OCI-LY7 (cell line): Measurements from ENCODE around the gene DUOXA1. TPM values are rescaled to one million over a fixed set of nuclear protein-coding genes. Genes with fewer than 3 reads are reported as not detected.

ENCODE experiments used
- BruUV-seq: library from RNA; stranded (reverse); fragments of 400-500 nt; replicated peaks from 2 replicates; lab custom pipeline; 2021; lab: Mats Ljungman, UMichigan
- CTCF ChIA-PET: fragments of 300-600 bp; sonication (Branson Sonifier 250); formaldehyde crosslinking; loops from one replicate; lab custom pipeline; 2022; ENCODE audit warnings: antibody characterized with exemption; ENCODE audit not compliant: unreplicated experiment; lab: Charles Lee
- POLR2A ChIA-PET: fragments of 300-600 bp; sonication (Branson Sonifier 250); formaldehyde crosslinking; loops from one replicate; lab custom pipeline; 2022; ENCODE audit warnings: antibody characterized with exemption; lab: Charles Lee
- DNase-seq: peaks from one replicate; pipeline ENCODE4 v3.0.0-alpha.2; 2015; ENCODE audit warnings: low spot score
- H2AFZ ChIP-seq: fragments of 200-600 bp; sonication (generic), shearing (Covaris generic); 2 replicates; pipeline ENCODE4 v1.6.1; 2014; ENCODE audit warnings: mild to moderate bottlenecking, antibody characterized with exemption, low read length, moderate library complexity
- H3K27ac ChIP-seq: fragments of 200-600 bp; sonication (generic); 2 replicates; pipeline ENCODE4 v1.5.1; 2014; ENCODE audit warnings: mixed run types, low read depth, mild to moderate bottlenecking, moderate library complexity, low read length, inconsistent platforms; ENCODE audit not compliant: poor library complexity, severe bottlenecking
- H3K36me3 ChIP-seq: fragments of 200-600 bp; sonication (generic); 2 replicates; pipeline ENCODE4 v1.6.1; 2014; ENCODE audit warnings: mild to moderate bottlenecking, antibody characterized with exemption, low read length, moderate library complexity, mixed read lengths; ENCODE audit not compliant: insufficient read depth
- H3K4me1 ChIP-seq: fragments of 200-600 bp; sonication (generic); 2 replicates; pipeline ENCODE4 v1.5.1; 2014; ENCODE audit warnings: mild to moderate bottlenecking, low read length; ENCODE audit not compliant: insufficient read depth, poor library complexity, severe bottlenecking
- H3K4me2 ChIP-seq: fragments of 200-600 bp; sonication (generic); 2 replicates; pipeline ENCODE4 v1.6.1; 2014; ENCODE audit warnings: mild to moderate bottlenecking, low read length
- H3K4me3 ChIP-seq: fragments of 200-600 bp; sonication (generic); 2 replicates; pipeline ENCODE4 v1.5.1; 2014; ENCODE audit warnings: mild to moderate bottlenecking, low read depth, low read length; ENCODE audit not compliant: poor library complexity, severe bottlenecking
- H3K79me2 ChIP-seq: fragments of 200-600 bp; sonication (generic); 2 replicates; pipeline ENCODE4 v1.6.1; 2016; ENCODE audit warnings: low read depth, mild to moderate bottlenecking, low read length, moderate library complexity, mixed read lengths; ENCODE audit not compliant: insufficient read depth
- H3K9me2 ChIP-seq: fragments of 200-600 bp; sonication (generic); 2 replicates; pipeline ENCODE4 v1.6.1; 2016; ENCODE audit warnings: mild to moderate bottlenecking, low read length, mixed read lengths; ENCODE audit not compliant: insufficient read depth
- H3K9me3 ChIP-seq: fragments of 200-600 bp; sonication (generic); 2 replicates; pipeline ENCODE4 v1.6.1; 2014; ENCODE audit warnings: mild to moderate bottlenecking, mixed run types, low read length, mixed read lengths
- H4K20me1 ChIP-seq: fragments of 200-600 bp; sonication (generic); 2 replicates; pipeline ENCODE4 v1.6.1; 2014; ENCODE audit warnings: mild to moderate bottlenecking, antibody characterized with exemption, low read length, moderate library complexity, mixed read lengths; ENCODE audit not compliant: insufficient read depth
- EZH2phosphoT487 ChIP-seq: fragments of 200-600 bp; sonication (generic); IDR thresholded peaks from 2 replicates; pipeline ENCODE4 v1.6.1; 2018; ENCODE audit warnings: low read depth, borderline replicate concordance, mild to moderate bottlenecking, mixed run types, antibody characterized with exemption, low read length, moderate library complexity, mixed read lengths
- intact Hi-C: fragments of 100-400 bp; cut with micrococcal nuclease; formaldehyde crosslinking; loops from one replicate; pipeline ENCODE4 v1.10.0; 2022; ENCODE audit not compliant: unreplicated experiment
- total RNA-seq, 2 experiments: library from RNA; depleted of rRNA in 1 of 2; stranded (reverse); fragments of >200 nt in 1 of 2; shearing (Covaris generic) in 1 of 2; gene quantifications; 2 replicates each; pipeline ENCODE4 v1.2.3, GENCODE V29; 2014 to 2022
- TF ChIP-seq, protein P1 (sequence below): fragments of 200-600 bp; sonication (generic); conservative IDR thresholded peaks from 2 replicates; pipeline ENCODE4 v1.5.1; 2014; ENCODE audit warnings: mild to moderate bottlenecking, antibody characterized with exemption, low read length, moderate library complexity, mixed read lengths

Gene DUOXA1
- total RNA-seq, 2 experiments from 2014 or later = not detected

DNA sequence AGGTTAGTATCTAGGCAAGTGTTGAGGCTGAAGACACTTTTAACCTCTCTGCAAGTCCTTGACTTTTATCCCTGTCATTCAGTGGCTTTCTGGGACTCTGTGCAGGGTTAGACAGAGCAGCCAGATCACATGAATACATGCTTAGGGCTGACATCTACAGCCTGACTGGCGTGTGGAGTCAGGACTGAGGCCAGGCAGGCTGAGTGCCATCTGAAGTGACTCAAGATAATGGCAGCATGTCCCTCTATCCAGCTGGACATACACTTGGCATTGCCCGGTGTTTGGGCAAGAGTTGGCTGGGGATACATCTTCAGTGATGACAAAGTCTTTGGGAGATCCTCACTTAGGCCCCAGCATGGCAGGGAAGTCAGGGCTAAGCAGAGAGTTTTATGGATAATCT is 38.1 kb downstream of the DUOXA1 start:
- no peak overlapping the region for H2AFZ ChIP-seq
- ChIA-PET POLR2A (no interaction called here), CTCF (no interaction called here)
- no peaks in the 10 kb centered on the region for H3K36me3 ChIP-seq
- TF ChIP-seq, protein P1, sequence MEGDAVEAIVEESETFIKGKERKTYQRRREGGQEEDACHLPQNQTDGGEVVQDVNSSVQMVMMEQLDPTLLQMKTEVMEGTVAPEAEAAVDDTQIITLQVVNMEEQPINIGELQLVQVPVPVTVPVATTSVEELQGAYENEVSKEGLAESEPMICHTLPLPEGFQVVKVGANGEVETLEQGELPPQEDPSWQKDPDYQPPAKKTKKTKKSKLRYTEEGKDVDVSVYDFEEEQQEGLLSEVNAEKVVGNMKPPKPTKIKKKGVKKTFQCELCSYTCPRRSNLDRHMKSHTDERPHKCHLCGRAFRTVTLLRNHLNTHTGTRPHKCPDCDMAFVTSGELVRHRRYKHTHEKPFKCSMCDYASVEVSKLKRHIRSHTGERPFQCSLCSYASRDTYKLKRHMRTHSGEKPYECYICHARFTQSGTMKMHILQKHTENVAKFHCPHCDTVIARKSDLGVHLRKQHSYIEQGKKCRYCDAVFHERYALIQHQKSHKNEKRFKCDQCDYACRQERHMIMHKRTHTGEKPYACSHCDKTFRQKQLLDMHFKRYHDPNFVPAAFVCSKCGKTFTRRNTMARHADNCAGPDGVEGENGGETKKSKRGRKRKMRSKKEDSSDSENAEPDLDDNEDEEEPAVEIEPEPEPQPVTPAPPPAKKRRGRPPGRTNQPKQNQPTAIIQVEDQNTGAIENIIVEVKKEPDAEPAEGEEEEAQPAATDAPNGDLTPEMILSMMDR = no peak
- no peak for TF ChIP-seq EZH2phosphoT487
- no peaks in the 10 kb centered on the region for H4K20me1 ChIP-seq
- no peaks in the 10 kb centered on the region for H3K4me1 ChIP-seq
- no peaks in the 10 kb centered on the region for H3K79me2 ChIP-seq
- H3K9me2 ChIP-seq = no peaks in the 10 kb centered on the region
- no TSS peak for BruUV-seq
- intact Hi-C loops = no loop called here
- no peak for DNase-seq
- H3K9me3 ChIP-seq = no peaks in the 10 kb centered on the region
- H3K27ac ChIP-seq = no peak overlapping the region
- no peak overlapping the region for H3K4me3 ChIP-seq
- no peak overlapping the region for H3K4me2 ChIP-seq

- H3K79me2 ChIP-seq = no peaks in the 10 kb centered on the region
- no TSS peak for BruUV-seq
- no peaks in the 10 kb centered on the region for H3K9me3 ChIP-seq
- H3K36me3 ChIP-seq = no peaks in the 10 kb centered on the region
- no peak overlapping the region for H3K4me3 ChIP-seq
- no peak overlapping the region for H2AFZ ChIP-seq
- H4K20me1 ChIP-seq = no peaks in the 10 kb centered on the region
- DNase-seq = no peak
- no peaks in the 10 kb centered on the region for H3K9me2 ChIP-seq
- CTCF ChIA-PET = no interaction called here
- no peak for TF ChIP-seq EZH2phosphoT487
- TF ChIP-seq, protein P1 = no peak
- H3K4me2 ChIP-seq = no peak overlapping the region
- no peaks in the 10 kb centered on the region for H3K4me1 ChIP-seq
- no peak overlapping the region for H3K27ac ChIP-seq
- POLR2A ChIA-PET = no interaction called here
- intact Hi-C loops = no loop called here
Measured at GRCh38 chr15:45091161-45091560, 38.5 kb downstream of the DUOXA1 start.

- Histone ChIP-seq H3K79me2 (no peaks in the 10 kb centered on the region), H3K4me2 (no peak overlapping the region)
- POLR2A ChIA-PET = interaction anchor here (0.6 kb wide), 2 partner anchors 334 to 924 kb away, joined by 3 to 4 read pairs; no protein-coding TSS in a partner anchor
Measured at GRCh38 chr15:45089712-45090373, 39.8 kb downstream of the DUOXA1 start.

More at GRCh38 chr15:45089712-45090373, 39.8 kb downstream of the DUOXA1 start:
- Histone ChIP-seq H2AFZ (no peak overlapping the region), H3K4me3 (no peak overlapping the region), H3K36me3 (no peaks in the 10 kb centered on the region), H3K4me1 (no peaks in the 10 kb centered on the region), H3K27ac (no peak overlapping the region), H3K9me3 (no peaks in the 10 kb centered on the region), H4K20me1 (no peaks in the 10 kb centered on the region), H3K9me2 (no peaks in the 10 kb centered on the region)
- intact Hi-C loops = no loop called here
- TF ChIP-seq, protein P1 = no peak
- no peak for TF ChIP-seq EZH2phosphoT487
- no TSS peak for BruUV-seq
- CTCF ChIA-PET = no interaction called here
- no peak for DNase-seq
